GM12878 (cell line): ENCODE data around the gene POLRMT. TPM values are rescaled to one million over a fixed set of nuclear protein-coding genes. Genes with fewer than 3 reads are reported as not detected.
A peak's percentile ranks its signal among the peaks of the same experiment; 100 is the strongest.

Source experiments
- ATAC-seq: fragments of 200-7000 bp; cut with Tn5 transposase; 3 replicates; pipeline ENCODE4 v1.9.1; 2020; ENCODE audit warnings: mild to moderate bottlenecking, moderate library complexity
- BruUV-seq: library from RNA; stranded (reverse); fragments of 400-500 nt; replicated peaks from 2 replicates; lab custom pipeline; 2021; lab: Mats Ljungman, UMichigan
- CTCF ChIA-PET: fragments of 300-600 bp; sonication (Branson Sonifier 250); formaldehyde crosslinking; extraction: SDS; loops from one replicate; lab custom pipeline; 2021; ENCODE audit warnings: inconsistent platforms; lab: Yijun Ruan, JAX
- POLR2A ChIA-PET: fragments of 350-600 bp; formaldehyde crosslinking; extraction: SDS; loops from one replicate; lab custom pipeline; 2021; ENCODE audit warnings: inconsistent platforms; lab: Charles Lee
- RAD21 ChIA-PET: fragments of 300-600 bp; sonication (Branson Sonifier 250); formaldehyde crosslinking; loops from one replicate; lab custom pipeline; 2023; ENCODE audit warnings: antibody characterized with exemption; ENCODE audit not compliant: unreplicated experiment; lab: Charles Lee
- SMC1A ChIA-PET: fragments of 300-600 bp; sonication (Branson Sonifier 250); formaldehyde crosslinking; loops from one replicate; lab custom pipeline; 2023; ENCODE audit not compliant: unreplicated experiment, uncharacterized antibody; lab: Charles Lee
- DNase-seq: peaks from one replicate; pipeline ENCODE4 v3.0.0-alpha.2; 2011; ENCODE audit warnings: low read depth, low spot score
- FAIRE-seq: peaks from 3 replicates; lab custom pipeline; 2011; peaks lifted over from hg19 to GRCh38; lab: Jason Lieb, UNC
- H2AFZ ChIP-seq: 2 replicates; pipeline ENCODE4 v1.6.0; 2011; ENCODE audit warnings: low read depth, low read length, control low read depth; ENCODE audit not compliant: control insufficient read depth
- H3K27ac ChIP-seq: 2 replicates; pipeline ENCODE4 v1.5.1; 2011; ENCODE audit warnings: control low read depth; ENCODE audit not compliant: control insufficient read depth, insufficient read depth
- H3K27me3 ChIP-seq, 2 experiments: replicated peaks in 1 of 2; 2 replicates each; pipeline versions ENCODE4 v1.6.0 to v1.6.1; 2011; ENCODE audit warnings: low read length in 1 of 2; ENCODE audit not compliant: control insufficient read depth in 2 of 2, insufficient read depth in 2 of 2
- H3K36me3 ChIP-seq, 2 experiments: 2 replicates each; pipeline ENCODE4 v1.5.1; 2011; ENCODE audit warnings: low read length in 1 of 2; ENCODE audit not compliant: control insufficient read depth in 2 of 2, insufficient read depth in 2 of 2
- H3K4me1 ChIP-seq: 2 replicates; pipeline ENCODE4 v1.6.1; 2011; ENCODE audit warnings: mild to moderate bottlenecking, low read length, moderate library complexity, mixed read lengths; ENCODE audit not compliant: control insufficient read depth, insufficient read depth
- H3K4me2 ChIP-seq: 2 replicates; pipeline ENCODE4 v1.6.0; 2011; ENCODE audit warnings: control low read depth; ENCODE audit not compliant: control insufficient read depth, insufficient read depth
- H3K4me3 ChIP-seq: fragments of 200-600 bp; sonication (generic); 2 replicates; pipeline ENCODE4 v1.5.1; 2016
- H3K79me2 ChIP-seq: 2 replicates; pipeline ENCODE4 v1.6.0; 2011; ENCODE audit warnings: low read length; ENCODE audit not compliant: control insufficient read depth, insufficient read depth
- H3K9ac ChIP-seq: 2 replicates; pipeline ENCODE4 v1.8.0; 2011; ENCODE audit warnings: low read length, control low read depth, mixed read lengths; ENCODE audit not compliant: control insufficient read depth, insufficient read depth
- H3K9me3 ChIP-seq: replicated peaks from 3 replicates; pipeline ENCODE4 v1.5.1; 2011; ENCODE audit warnings: mild to moderate bottlenecking, low read length; ENCODE audit not compliant: control insufficient read depth, insufficient read depth
- H4K20me1 ChIP-seq: 2 replicates; pipeline ENCODE4 v1.6.0; 2011; ENCODE audit not compliant: control insufficient read depth, insufficient read depth
- ETV6 ChIP-seq, 2 experiments: fragments of 450-650 bp in 1 of 2; IDR thresholded peaks in 1 of 2; conservative IDR thresholded peaks in 1 of 2; 2 replicates each; pipeline ENCODE4 v1.6.1; 2014; ENCODE audit warnings: antibody characterized with exemption in 1 of 2, borderline replicate concordance in 1 of 2, low read depth in 1 of 2, mild to moderate bottlenecking in 1 of 2, moderate library complexity in 1 of 2
- GATAD2B ChIP-seq: fragments of 450-650 bp; conservative IDR thresholded peaks from 2 replicates; pipeline ENCODE4 v1.6.1; 2017; ENCODE audit warnings: low read depth, mild to moderate bottlenecking, moderate library complexity
- IKZF1 ChIP-seq: fragments of 450-650 bp; conservative IDR thresholded peaks from 2 replicates; pipeline ENCODE4 v1.6.1; 2017; ENCODE audit warnings: antibody characterized with exemption, mild to moderate bottlenecking
- MTA3 ChIP-seq: IDR thresholded peaks from 2 replicates; pipeline ENCODE4 v1.6.1; 2012; ENCODE audit warnings: low read length, inconsistent platforms, borderline replicate concordance
- POU2F2 ChIP-seq: IDR thresholded peaks from 3 replicates; pipeline ENCODE4 v1.6.1; 2011; ENCODE audit warnings: low read depth, mild to moderate bottlenecking, low read length, borderline replicate concordance
- SUPT20H ChIP-seq: IDR thresholded peaks from 2 replicates; pipeline ENCODE4 v1.6.1; 2011; ENCODE audit warnings: low read depth, mild to moderate bottlenecking, low read length, moderate library complexity, borderline replicate concordance; ENCODE audit not compliant: control insufficient read depth
- WGBS: methylation state at CpG from one replicate; pipeline ENCODE4 v1.1.6; 2016; ENCODE audit warnings: low lambda C conversion rate; ENCODE audit not compliant: insufficient replicate concordance, insufficient coverage; ENCODE audit errors: missing lambda C conversion rate; 5-methylcytosine and 5-hydroxymethylcytosine counted together
- in situ Hi-C: fragments of 300-500 bp; cut with MboI; formaldehyde crosslinking; loops from 9 replicates; pipeline ENCODE4 v1.14.3; 2018; ENCODE audit warnings: mixed read lengths
- intact Hi-C: fragments of 100-400 bp; cut with micrococcal nuclease; formaldehyde crosslinking; loops from one replicate; pipeline ENCODE4 v1.14.2; 2022; ENCODE audit not compliant: unreplicated experiment
- polyA plus RNA-seq, 11 experiments: library from polyadenylated mRNA; depleted of rRNA in 4 of 11; unstranded in 6 of 11; stranded (reverse) in 5 of 11; fragments of >200 nt; fragmentation: Nextera tagmentation in 4 of 11; fragmentation: Illumina TruSeq in 1 of 11; extraction: Ambion mirVana in 4 of 11; extraction: Trizol in 1 of 11; gene quantifications; 1 replicate in 1 of 11; 2 replicates in 10 of 11; pipeline versions ENCODE4 v1.2.1 to v1.2.3, GENCODE V29; 2011 to 2016; ENCODE audit warnings: inconsistent platforms in 2 of 11, missing spikeins in 2 of 11, low read depth in 1 of 11
- total RNA-seq, 4 experiments: library from RNA; depleted of rRNA in 3 of 4; stranded (reverse); fragments of >200 nt in 3 of 4; fragmentation: Illumina TruSeq in 1 of 4; extraction: Trizol in 1 of 4; gene quantifications; 2 replicates each; pipeline versions ENCODE4 v1.2.1 to v1.2.3, GENCODE V29; 2013 to 2021

POLRMT gene
- total and polyA plus RNA-seq, 10 of the 15 experiments (the other 5 are each of a cell fraction or from before 2014, with no cell fraction given): 9.9 to 57.6 (median 34.6) TPM

- H4K20me1 ChIP-seq: 0 out of 2 replicates have a peak, but pooled peaks cover 5% of the 10 kb centered on the region
- ChIA-PET SMC1A (interaction anchor here (1.4 to 2.0 kb wide), 2 partner anchors 13 to 41 kb away, joined by 3 to 20 read pairs; partner anchors contain the start of gene CDC34), RAD21 (no interaction called here), POLR2A (no interaction called here), CTCF (interaction anchor here (1.0 kb wide), 1 partner anchor 12 kb away, joined by 3 read pairs; no protein-coding TSS in a partner anchor)
- peak overlapping the region; percentile 91 for H3K9ac ChIP-seq
- intact Hi-C loops: loop anchor here (2.0 to 5.0 kb wide), 3 partner anchors 41 to 223 kb away; partner anchors contain the start of genes CDC34, POLRMT and PTBP1
- H3K27ac ChIP-seq: peak overlapping the region; percentile 84
- no peak overlapping the region for H2AFZ ChIP-seq
- H3K9me3 ChIP-seq: no peaks in the 10 kb centered on the region
- under 1% methylated on average over 15 of the region's 15 CpGs for WGBS
- H3K27me3 ChIP-seq: no peaks in the 10 kb centered on the region
- TF ChIP-seq ETV6 (conservative IDR thresholded peaks at IDR 0.05 in 1 of 2, IDR thresholded peaks at IDR 0.05 in 1 of 2; ENCODE audit: borderline replicate concordance in 1 of 2, low read depth in 1 of 2) (no peak), IKZF1 (no peak), SUPT20H (no peak), GATAD2B (no peak), POU2F2 (no peak), MTA3 (no peak)
- no peak for FAIRE-seq
- H3K4me1 ChIP-seq: peaks cover 3% of the 10 kb centered on the region; the same call in 1 of the 2 replicates
- peaks cover 57% of the 10 kb centered on the region for H3K79me2 ChIP-seq
- peak; percentile 10; the same call in 1 of the 3 replicates for ATAC-seq
- BruUV-seq: no TSS peak
- DNase-seq: no peak
- H3K4me3 ChIP-seq: peak overlapping the region; percentile 83
- H3K4me2 ChIP-seq: peak overlapping the region; percentile 84
- H3K36me3 ChIP-seq: peaks cover 0 to 12% of the 10 kb centered on the region in 2 experiments; a peak in 2 of 4 replicates
- in situ Hi-C loops: no loop called here
Observed at GRCh38 chr19:573519-573825, 59.9 kb downstream of the POLRMT start.
